ENCODE measurements around the gene KRT3.
"Not testable (repeated sequence)": the region's sequence is repeated elsewhere in the genome, so short reads cannot be mapped to it uniquely, and the experiment has no call there.

The KRT3 gene

DNA sequence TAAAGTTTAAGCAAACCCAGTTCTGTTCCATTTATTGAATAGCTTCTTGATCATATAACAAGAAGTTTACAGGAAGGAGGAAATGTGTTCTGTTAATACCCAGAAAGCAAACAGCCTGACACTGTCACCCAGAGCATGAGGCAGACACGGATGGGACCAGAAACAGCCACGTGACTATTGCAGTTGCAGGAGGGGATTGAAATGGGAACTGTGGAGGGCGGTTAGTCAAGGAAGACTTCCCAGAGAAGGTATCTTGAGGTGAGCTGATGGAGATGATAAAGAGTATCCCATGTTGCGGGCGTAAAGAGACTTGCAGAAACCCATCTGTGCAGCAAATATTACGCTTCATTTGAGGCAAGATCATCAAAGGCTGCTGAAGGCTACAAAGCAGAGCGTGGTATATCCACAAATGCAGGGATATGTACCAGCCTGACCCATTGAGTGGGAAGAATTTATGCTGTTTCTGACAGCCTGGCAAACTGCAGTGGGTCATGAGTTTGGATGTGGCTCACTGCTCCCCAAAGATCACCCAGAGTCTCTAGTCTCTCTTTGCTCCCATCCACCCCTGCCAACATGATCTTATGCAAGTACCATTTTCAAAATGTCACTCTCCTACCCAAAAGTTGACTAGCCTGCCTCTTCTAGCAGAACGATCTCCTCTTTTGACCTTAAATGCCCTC lies 39.5 kb downstream of the KRT3 start:
- DNase-seq: no peak

DNA sequence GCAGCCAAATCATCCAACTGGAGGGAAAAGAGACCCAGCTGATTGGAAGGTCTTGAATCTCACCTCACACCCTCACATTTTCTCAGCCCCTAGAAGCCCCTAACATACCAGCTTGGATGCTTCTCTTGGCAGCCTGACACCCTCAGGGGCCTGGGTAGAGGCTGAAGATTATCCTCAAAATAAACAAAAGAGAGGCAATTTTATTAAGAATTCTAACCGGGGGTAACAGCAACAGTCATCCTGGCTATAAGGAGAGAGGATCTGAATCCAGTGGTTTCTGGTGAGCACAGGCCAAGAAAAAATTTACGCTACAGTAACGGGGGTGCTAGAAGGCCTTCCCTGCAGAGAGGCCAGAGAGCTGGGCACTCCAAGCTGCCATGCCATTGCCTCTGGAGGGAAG lies 40.4 kb downstream of the KRT3 start:
- DNase-seq: no peak

DNA sequence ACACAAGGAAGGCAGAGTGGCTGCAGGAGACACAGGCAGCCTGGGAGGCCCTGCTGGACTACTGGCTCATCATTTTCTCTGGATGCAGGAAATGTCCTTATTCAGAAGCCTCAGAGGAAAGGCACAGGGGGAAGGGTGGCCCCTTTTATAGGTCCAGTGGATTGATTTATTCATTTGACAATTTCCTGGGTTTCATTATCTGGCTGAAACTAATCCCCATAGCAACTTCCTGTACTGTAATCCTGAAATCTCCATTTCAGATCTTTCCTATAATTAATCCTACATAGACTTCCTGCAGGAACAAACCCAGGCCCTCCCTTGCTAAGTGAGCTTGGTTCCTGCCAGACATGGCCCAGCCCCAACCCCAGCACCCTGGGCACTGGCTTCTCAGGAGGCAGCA lies 41.8 kb downstream of the KRT3 start:
- no peak for DNase-seq

DNA sequence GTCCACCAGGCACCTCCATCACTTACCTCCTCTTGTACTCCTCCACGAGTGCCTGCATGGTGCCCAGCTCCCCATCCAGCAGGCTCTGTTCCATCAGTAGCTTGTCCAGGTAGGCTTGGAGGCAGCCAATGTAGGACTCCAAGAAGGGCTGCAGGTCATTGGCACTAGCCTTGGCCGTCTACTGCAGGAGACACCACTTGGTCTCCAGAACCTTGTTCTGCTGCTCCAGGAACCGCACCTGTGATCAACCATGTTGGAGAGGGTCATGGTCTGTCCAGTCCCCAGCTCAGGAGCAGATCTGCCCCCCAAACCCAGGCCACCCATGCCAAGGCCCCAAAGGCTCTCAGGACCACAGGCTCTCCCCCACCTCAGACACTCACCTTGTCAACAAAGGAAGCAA lies 42.6 kb downstream of the KRT3 start:
- DNase-seq: no peak

DNA sequence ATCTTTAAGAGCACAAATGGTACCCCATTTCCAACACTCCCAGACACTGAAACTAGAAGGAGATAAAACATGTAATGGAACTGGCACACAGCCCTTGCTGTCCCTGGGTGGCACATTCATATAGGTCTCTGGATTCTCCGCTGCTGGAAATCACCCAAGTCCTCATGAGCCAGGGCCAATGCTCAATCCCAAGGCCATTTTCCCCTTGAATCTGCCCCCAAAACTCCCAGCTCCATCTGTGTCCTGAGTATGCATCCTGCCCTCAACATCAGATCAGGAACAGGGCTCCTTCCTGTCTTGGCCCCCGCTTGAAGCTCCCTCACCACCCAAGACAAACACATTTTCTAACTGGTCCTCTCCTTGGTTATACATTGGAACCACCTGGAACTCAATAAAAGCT lies 43.4 kb downstream of the KRT3 start:
- no peak for DNase-seq

DNA sequence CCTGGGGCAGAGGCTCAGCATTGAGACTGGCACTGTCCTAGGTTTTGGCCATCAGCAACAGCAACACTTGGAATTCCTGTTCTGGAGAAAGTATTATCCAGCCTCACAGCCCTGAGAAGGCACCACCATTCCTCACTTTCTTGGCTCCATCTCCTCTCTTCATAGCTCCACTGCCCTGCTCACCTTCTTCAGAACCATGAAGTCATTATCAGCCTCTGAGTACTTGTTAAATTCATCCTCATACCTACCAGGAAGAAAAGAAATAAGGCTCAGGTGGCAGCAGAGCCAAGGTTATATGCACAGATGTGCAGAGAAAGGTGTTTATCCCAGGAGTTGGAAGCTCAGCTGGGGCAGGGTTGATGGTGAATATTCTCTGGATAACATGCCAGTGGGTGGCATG lies 44.1 kb downstream of the KRT3 start:
- no peak for DNase-seq

DNA sequence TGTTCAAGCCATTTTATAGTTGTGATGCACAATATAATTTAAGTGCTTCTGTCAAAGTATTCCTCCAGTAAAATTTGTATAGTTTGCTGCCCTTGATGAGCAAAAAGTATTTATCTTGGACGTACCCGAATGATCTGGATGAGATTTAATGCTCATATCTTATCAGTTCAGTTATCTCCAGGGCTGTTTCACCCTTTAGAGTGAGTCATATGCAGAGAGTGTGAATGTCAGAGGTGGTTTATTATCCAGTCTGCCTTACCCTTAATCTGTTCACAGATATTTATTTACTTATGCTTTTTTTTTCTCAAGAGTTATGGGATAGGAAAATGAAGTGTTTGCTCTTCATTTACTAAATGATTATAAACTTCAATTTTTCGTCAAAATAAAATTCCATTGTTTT lies 45.4 kb downstream of the KRT3 start:
- not testable (repeated sequence) for DNase-seq

DNA sequence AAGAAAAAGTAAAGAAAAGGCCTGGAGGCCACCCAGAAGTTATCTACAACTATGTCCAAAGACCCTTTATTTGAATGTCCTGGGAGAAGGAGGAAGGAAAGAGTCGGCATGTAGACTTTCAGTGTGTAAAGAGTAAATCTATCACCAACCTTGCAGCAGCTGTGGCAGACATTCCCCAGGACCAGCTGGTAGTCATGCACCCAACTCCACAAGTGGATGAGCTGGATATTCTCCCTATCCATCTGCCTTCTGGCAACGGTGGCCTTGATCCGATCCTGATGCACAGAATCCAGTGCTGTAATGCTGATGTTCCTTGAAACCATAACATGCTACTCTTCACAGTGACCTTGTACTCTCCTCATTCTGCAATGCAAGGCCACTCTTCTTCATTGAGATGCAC lies 46.1 kb downstream of the KRT3 start:
- DNase-seq: no peak

DNA sequence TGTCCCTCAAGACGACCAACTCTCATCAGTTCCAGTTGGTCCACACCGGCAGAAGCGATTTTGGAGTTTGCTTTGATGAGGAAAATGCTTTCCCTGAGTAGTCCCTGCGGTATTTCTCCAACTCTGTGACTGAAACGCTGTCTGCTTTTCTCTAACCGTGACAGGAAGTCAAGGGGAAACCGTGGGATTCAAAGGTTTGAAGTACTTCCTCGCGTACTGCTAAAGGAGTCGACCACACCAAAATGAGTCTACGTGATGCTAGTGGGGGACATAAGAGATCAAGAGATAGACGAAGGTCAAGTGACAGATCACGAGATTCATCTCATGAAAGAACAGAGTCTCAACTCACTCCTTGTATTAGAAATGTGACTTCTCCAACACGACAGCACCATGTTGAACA lies 47.3 kb downstream of the KRT3 start:
- DNase-seq: no peak

DNA sequence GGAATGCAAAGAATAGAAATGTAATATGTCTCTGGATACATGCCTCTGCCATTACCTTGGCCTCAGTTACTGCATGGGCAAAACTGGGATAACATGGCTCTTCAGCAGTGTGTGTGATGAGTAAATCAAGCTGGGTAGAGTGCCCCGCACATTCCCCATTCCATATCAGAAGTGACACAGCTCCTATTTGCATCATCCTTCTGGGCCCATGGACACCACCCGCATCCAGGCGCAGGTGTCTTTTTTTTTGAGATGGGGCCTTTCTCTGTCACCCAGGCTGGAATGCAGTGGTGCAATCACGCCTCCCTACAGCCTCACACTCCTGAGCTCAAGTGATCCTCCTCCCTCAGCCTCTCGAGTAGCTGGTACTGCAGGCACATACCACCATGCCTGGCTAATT lies 50.4 kb downstream of the KRT3 start:
- DNase-seq: no peak

DNA sequence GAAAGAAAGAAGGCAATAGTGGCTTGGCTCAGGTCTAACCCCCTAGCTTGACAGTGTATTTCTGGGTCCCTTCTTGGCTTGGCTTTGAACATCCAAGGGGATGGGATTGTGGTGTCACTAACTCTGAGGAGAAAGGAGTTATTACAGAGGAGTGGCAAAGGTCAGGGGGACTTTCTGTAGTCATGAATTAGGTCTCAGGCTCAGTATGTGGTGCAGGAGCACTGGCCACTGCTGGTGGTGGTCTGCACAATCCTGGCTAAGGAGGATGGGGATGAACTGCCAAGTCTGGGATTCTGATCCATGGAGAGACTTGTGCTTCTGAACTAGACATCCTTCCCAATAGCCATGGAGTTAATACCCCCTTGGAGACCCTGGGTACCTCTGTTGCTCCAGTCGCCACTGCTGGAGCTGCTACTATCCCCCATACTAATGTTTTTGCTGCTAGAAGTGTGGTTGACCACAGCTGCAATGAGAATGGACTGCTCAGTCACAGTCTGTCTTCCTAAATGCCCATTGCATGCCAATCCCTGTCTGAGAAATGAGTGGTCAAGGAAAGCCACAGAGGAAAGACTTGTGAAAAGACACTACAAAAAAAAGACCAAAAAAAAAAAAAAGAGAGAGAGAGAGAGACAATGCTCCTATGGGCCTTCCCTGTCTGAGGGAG lies 51.3 kb downstream of the KRT3 start:
- DNase-seq: no peak

DNA sequence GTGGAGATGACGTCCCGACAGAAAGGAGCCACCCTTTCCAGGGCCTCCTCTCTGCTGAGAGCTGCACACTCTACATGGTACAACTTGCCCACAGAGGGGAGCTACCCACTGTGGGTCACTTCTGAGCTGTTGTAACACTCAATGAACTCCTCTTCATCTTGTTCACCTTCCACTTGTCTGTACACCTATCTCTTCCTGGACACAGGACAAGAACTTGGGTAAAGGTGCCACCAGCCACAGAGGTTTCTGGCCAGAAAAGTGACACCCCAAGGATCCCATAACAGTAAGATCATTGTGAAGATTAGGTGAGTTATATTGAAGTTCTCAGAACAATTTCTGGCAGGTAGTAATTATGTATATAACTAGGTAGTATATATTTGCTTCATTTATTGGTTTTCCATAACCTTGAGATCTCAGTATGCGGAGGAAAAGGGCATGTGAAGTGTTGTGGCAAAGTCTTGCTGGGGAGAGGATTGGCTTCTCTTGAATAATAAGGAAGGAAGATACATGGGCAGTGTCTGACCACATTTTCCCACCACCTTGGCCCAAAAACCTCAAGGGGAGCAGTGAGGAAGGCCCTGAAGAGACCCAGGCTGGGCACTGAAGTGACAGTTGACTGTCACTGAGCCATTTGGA lies 53.0 kb downstream of the KRT3 start:
- no peak for DNase-seq

DNA sequence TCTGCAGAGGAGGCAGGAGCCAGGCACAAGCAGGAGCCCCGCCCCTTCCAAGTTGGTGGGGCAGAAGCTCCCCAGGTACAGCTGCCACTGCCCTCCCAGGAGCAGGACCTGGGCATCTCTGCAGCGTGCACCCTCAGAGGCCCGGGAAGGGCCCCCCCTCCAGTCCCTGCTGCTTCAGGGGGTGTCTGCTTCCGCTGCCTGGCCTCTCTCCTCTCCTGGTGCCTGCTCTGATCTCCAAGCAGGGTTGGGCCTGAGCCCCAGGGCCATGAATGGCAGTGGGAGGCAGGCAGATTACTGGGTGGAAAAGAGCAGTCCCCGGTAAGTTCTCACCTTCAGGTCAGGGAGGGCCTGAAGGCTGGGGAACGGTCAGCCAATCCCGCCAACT lies 53.7 kb downstream of the KRT3 start:
- DNase-seq: no peak

DNA sequence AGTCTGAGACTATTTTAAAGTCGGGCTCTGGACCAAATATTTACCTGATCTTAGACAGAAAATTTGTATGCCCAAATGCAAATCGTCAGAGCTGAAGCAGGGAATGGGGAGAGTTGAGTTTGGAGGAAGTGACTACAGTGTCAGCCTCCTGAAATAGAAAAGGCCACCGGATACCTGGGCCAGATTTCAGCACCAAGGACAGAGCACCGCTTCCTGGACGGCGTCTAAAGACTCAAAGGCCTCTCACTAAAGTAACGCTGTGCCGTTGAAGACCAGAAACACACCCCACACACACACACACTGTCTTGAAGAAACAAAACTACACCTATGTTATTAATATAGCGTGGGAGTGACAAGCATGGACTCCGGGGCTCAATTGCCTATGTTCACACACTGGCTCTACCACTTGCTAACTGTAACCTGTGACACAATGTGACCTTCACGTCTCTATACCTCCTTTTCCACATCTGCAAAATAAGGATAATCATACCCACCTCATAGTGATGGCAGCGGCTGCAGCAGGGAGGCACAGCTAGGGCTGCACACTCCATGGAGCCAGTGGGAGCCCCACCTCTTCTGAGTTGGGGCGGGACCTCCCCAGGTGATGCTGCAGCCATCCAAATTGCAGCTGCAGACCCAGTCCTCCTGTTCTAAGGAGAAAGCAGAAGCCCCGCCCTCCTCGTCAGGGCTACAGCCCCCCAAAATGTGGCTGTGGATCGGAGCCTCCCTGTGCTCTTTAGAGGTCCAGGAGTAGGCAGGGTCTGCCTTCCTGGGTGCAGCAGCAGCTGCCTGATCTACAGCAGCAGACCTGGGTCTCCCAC lies 54.3 kb downstream of the KRT3 start:
- no peak for DNase-seq

DNA sequence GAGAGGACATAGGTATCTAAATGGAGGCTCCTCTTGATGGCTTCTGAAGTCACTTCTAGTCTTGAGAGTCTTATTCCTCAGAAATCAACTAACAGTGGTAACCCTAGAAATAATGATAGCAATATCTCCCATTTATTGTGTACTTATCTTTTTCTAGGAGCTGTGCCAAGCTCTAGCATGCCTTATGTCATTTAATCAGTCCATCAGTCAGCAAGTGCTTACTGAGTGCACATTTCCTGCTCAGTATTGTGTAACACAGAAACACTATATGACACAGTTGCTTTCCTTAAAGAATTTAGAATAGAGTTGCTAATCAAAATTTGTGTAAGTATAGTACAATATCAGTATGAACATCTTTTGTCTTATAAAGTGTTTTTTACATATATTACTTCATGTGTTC lies 55.3 kb downstream of the KRT3 start:
- DNase-seq: no peak

DNA sequence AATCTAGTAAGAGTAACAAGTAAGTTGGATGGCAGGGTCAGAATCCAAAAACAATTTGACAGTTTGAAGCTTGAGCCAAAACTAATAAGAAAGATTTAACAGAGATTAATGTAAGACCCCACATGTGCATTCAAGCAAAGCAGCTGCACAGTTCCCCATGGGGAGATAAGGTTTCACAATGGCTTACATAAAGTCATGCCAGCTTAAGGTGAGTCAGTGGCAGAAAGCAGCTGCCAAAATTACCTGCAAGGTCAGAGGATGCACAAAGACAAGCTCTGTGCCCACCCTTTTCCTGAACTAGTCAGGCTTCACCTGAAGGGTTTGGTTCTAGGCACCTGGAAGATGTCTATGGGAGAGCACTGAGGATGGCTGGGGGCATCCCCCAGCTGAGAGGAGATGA lies 56.0 kb downstream of the KRT3 start:
- no peak for DNase-seq

Measured in KG1 (cell line).